GM12892 (cell line): ENCODE results near the gene NACAD.

Source experiments
- DNase-seq: peaks from one replicate; pipeline ENCODE4 v3.0.0; 2011; ENCODE audit not compliant: insufficient read length
- FAIRE-seq: peaks from 2 replicates; lab custom pipeline; 2011; peaks lifted over from hg19 to GRCh38; lab: Jason Lieb, UNC
- POLR2A ChIP-seq: IDR thresholded peaks from 2 replicates; pipeline ENCODE4 v1.6.1; 2011; ENCODE audit warnings: low read depth, low read length, control low read depth
- POLR2AphosphoS5 ChIP-seq: IDR thresholded peaks from 2 replicates; pipeline ENCODE4 v1.6.1; 2011; ENCODE audit warnings: low read depth, low read length, control low read depth
- TAF1 ChIP-seq: IDR thresholded peaks from 2 replicates; pipeline ENCODE4 v1.6.1; 2011; ENCODE audit warnings: low read depth, mild to moderate bottlenecking, control low read depth, low read length, borderline replicate concordance

Gene NACAD

DNA sequence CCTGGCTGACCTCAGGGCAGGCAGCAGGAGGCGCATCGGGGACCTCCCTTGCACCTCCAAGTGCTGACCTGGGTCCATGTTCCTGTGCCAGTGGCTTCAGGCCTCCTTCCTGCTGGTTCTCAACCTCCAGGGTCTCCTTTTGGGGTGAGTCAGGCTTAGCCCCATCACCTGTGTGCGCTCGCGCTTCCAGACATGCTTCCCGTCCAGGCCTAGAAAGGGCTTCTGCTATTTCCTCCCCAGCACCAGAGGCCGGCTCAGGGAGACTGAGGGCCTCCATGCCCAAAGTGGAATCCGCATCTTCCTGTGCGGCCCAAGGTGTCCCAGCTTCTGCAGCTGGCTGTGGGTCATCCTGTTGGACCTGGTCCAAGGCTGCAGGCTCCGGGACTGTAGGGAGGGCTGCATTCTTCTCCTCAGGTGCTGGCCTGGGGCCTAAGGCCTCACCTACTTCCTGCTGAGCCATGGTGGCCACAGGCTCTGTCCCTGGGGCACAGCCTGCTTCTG, 5.9 kb downstream of the NACAD start:
- FAIRE-seq (no peak), DNase-seq (no peak)
- TF ChIP-seq POLR2A, result no peak
- TF ChIP-seq TAF1, result no peak
- no peak for TF ChIP-seq POLR2AphosphoS5

DNA sequence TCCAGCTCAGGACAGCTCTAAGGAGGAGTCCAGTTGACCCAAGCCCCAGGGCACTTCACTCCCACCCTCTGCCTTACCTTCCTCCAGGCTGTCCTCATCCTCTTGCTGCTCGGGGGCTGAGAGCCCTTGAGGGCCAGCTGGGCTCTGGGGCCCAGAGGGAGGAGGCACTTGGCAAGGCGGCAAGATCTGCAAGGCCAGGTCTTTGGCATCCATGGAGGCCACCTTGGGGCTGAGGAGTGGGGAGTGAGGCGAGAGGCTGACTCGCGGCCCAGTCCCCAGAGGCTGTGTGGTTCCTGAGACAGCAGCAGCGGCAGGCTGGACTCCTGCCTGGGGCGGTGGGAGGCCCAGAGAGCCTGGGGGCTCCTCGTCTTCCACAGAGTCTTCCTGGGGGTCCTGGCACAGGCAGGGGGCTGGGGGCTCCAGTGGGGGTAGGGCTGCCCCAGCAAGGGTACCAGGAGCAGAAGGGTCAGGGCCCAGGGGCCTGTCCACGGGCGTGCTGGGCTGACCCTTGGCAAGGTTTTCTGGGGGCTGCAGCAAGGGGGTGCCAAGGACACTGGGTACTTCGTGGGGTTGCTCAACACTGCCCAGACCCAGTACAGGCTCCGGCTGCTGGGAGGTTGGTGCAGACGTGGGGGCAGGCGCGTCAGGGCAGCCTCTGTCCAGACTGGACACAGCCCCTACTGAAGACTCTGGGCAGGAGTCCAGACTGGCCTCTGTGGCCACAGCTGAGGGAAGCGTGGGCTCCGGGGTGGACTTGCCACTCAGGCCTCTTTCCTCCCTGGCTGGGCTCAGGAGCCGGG, 6.5 kb downstream of the NACAD start:
- no peak for FAIRE-seq
- DNase-seq, result no peak

DNA sequence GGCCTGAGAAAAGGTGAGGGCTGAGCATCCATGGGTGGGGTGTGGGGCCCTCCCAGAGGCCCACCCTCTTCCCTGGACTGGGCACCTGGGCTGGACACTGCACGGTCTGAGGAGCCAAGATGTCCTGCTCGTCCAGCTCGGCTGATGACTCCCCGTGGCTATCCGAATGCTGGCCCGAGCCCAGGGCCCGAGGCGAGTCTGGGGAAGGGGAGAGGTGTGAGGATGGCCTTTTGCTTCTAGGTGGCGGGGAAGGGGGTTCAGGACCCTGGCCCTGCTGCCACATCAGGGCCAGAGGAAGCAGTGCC, 7.1 kb downstream of the NACAD start:
- FAIRE-seq (no peak), DNase-seq (no peak)
- no peak for TF ChIP-seq POLR2AphosphoS5
- TF ChIP-seq TAF1, result no peak
- no peak for TF ChIP-seq POLR2A

More for the DNA sequence above, 6.5 kb downstream of the NACAD start:
- no peak for TF ChIP-seq TAF1
- no peak for TF ChIP-seq POLR2A
- no peak for TF ChIP-seq POLR2AphosphoS5

DNA sequence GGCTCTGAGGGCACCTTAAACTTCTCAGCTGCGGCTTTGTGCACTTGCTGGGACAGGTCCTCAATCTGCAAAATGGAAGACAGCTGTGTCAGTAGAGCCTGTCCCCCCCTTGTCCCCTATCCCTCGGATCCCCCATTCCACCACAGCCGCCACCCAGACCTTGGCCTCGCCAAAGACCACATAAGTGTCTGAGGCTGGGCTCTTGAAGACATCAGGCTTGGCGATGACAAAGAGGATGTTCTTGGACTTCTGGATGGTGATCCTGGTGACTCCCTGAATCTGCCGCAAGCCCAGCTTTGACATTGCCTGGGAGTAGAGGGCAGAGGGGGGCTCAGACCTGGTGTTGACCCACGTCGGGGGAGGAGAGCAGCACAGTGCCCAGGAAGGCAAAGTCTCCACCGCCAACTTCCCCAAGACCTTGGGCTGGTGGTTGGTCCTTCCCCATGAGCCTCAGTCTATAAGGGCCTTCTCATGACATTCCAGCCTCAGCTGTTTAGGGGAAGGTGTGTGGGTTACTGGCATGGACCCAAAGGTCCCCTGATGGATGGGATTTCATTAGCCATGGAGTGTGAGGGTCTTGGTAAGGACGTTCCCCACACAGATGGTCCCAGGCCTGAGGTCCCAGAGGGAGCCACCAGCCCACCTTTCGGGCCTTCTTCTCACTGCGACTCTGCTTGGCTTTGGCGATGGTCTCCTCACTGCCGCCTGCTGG, 7.7 kb downstream of the NACAD start:
- no peak for FAIRE-seq
- TF ChIP-seq TAF1 (no peak), POLR2A (no peak), POLR2AphosphoS5 (no peak)

DNA sequence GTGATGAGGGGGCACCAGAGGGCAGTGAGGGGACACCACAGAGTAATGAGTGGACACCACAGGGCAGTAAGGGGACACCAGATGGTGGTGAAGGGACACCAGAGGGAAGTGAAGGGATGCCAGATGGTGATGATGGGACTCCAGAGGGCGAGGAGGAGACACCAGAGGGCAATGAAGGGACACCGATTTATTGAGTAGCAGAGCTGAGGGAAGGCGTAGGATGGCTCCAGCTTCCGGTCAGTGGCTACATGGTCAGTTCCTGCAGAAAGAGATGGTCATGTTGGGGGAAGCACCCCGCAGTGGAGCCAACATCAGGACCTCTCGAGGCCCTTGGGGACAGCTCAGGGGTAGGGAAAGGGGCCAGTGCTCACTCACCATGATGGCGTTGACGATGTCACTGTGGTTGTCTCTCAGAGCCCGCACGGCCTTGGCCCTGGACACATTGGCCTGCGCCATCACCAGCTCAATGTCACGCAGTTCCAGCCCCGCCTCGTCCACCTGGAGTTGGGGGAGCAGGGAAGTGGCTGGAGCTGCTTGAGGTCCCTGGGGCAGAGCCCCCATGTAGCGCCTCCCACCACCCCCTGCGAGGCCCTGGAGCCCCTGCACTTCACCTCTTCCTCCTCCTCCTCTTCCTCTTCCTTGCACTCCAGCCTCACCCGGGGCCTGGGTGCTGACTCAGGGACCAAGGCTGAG, 8.4 kb downstream of the NACAD start:
- TF ChIP-seq POLR2AphosphoS5, result no peak
- no peak for DNase-seq
- FAIRE-seq, result no peak

More for the DNA sequence above, 7.7 kb downstream of the NACAD start:
- DNase-seq, result no peak

DNA sequence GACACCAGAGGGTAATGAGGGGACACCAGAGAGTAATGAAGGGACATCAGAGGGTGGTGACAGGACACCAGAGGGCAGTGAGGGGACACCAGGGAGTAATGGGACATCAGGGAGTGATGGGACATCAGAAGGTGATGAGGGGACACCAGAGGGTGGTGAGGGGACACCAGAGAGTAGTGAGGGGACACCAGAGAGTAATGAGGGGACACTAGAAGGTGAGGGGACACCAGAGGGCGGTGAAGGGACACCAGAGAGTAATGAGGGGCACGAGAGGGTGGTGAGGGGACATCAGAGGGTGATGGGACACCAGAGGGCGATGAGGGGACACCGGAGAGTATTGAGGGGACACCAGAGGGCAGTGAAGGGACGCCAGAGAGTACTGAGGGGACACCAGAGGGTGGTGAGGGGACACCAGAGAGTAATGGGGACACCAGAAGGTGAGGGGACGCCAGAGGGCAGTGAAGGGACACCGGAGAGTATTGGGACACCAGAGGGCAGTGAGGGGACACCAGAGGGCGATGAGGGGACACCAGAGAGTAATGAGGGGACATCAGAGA, 10.6 kb downstream of the NACAD start:
- no peak for DNase-seq
- FAIRE-seq, result no peak
- no peak for TF ChIP-seq POLR2AphosphoS5
- TF ChIP-seq POLR2A, result no peak
- TF ChIP-seq TAF1, result no peak

DNA sequence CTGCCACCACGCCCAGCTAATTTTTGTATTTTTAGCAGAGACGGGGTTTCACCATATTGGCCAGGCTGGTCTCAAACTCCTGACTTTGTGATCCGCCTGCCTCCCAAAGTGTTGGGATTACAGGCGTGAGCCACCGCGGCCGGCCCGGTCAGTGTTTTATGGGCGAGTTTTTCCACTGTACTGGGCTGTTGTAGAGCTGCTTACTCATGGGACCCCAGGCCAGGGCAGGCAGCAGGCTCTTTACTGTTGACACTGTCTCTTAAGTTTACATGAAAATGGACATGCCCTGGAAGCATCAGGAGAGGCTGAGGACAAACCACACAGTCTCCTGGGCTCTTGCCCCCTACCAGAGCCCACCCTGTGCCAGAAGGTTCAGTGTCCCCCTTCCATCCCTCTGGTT, 11.2 kb downstream of the NACAD start:
- DNase-seq (no peak), FAIRE-seq (no peak)
- TF ChIP-seq TAF1, result no peak
- TF ChIP-seq POLR2A, result no peak
- no peak for TF ChIP-seq POLR2AphosphoS5

DNA sequence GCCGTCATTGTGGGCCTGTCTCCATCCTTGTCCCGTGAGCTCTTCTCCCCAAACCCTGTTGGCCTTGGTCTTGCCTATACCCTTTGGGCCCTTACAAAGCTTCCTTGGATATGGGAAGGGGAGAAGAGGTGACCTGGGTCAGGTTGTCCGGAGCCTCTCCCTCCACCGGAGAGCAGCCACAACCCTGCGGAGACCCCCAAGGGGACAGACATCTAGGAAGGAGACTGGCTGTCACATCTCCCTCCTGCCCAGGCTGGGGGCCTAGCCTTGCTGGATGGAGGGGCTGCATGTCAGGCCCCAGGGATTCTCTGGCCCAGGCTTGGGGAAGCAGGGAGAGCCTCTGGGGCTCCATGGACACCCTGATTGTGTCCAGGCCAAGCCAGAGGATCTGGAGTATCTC, 11.8 kb downstream of the NACAD start:
- no peak for FAIRE-seq
- TF ChIP-seq POLR2AphosphoS5 (no peak), TAF1 (no peak), POLR2A (no peak)
- DNase-seq, result no peak

DNA sequence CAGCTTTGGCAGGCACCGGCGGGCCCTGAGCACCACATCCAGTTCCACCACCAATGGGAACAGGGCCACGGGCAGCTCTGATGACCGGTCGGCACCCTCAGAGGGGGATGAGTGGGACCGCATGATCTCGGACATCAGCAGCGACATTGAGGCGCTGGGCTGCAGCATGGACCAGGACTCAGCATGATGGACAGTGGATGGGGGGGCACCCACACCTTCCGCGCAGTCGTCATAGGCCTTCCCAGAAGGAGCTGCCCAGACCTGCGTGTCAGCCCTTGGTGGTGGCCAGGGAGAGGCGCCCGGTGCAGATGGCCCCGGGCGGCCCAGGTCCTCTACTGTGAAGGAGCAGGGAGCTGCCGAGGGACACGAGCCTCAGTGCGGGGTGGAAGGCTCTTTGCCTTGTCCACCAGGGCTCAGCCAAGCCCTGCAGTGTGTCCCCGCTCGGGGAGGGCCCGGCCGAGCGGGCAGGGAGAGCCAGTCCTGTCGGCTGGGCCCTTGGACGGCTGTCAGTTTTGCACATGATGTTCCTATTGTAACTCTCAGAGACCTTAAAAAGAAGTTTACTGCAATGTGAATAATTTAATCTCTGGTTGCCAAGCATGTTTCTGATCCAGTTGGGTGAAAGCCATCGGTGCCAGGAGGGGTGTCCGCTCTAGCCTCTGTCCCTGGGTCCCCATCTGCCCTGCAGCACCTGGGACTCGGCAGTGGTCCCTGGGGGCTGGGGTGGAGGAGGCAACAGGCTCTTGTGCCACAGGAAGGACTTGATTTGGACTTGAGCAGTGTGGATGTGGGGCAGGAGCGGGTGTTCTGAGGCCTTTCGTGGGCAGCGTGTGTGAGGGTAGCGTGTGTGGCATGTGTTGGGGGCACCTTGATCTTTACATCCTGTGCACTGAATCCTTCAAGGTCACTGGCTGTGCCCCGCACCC, 12.6 kb downstream of the NACAD start:
- no peak for FAIRE-seq
- no peak for TF ChIP-seq POLR2A
- no peak for TF ChIP-seq TAF1
- no peak for TF ChIP-seq POLR2AphosphoS5
- DNase-seq, result no peak

DNA sequence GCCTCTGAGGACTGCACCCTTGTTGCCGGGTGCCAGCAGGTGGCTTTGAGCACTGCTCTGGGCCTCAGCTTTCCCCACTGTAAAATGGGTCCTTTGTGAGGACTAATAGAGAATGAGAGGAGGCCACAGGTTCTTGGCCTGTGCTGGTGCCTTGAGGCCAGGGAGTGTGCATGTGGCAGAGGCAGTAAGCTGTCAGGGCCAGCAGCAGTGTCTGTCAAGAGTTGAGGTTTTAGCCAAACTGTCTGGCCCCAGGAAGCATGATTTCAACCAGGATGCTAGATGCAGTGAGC, 13.5 kb downstream of the NACAD start:
- FAIRE-seq (no peak), DNase-seq (no peak)
- TF ChIP-seq POLR2AphosphoS5 (no peak), TAF1 (no peak), POLR2A (no peak)
